ENCODE measurements around the gene CREB3L2. TPM values are rescaled to one million over a fixed set of nuclear protein-coding genes. Genes with fewer than 3 reads are reported as not detected.

The CREB3L2 gene
- total RNA-seq, 1 experiment from 2014 or later: 49.8 TPM

DNA sequence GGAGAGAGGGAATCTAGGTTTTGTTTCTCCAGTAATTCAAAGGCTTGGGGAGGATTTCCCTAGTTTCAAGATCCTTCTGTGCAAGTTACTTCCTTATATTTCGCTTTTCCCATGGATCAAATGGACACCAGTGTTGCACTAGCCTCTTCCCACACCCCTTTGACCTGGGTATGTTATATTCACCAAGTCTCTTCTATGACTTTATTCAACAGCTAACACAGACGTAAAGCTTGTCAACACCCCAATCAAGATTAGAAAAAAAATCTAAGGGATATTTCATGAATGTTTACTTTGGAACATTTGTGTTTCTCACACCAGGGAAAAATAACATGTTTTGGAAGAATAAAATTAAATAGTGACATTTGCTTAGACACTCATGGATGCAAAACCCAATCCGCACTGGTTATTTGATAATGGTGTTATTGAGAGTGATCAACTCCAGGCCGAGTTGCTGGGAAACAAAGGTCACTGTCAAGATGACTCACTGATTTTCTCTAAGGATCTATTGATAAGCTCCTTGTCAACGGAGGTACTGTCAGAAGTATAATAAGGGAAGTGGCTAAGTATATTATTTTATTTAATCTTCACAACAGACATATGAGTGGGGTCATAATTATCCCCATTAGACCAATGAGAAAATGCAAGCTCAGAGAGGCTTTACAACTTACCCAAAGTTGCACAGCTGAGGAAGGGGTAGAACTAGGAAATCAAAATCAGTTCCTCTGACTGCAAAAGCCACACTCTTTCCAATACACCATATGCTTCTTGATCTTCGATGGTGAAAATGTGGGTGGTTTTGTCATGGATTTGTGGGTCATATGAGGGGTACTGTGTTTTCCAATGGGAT lies 52.2 kb downstream of the CREB3L2 start (continued):
- TF ChIP-seq TCF7L2 (IDR thresholded peaks at IDR 0.05; ENCODE audit: borderline replicate concordance, extremely low read depth, insufficient read depth, insufficient read length) (no peak), POLR2A (IDR thresholded peaks at IDR 0.05; ENCODE audit: borderline replicate concordance, extremely low read depth, insufficient read depth, insufficient read length) (no peak), FOSL1 (IDR thresholded peaks at IDR 0.05; ENCODE audit: low read depth) (no peak), CEBPB (IDR thresholded peaks at IDR 0.05; ENCODE audit: low read depth) (no peak), ELF1 (IDR thresholded peaks at IDR 0.05; ENCODE audit: borderline replicate concordance, low read depth) (no peak), EZH2 (IDR thresholded peaks at IDR 0.05) (no peak), RAD21 (IDR thresholded peaks at IDR 0.05; ENCODE audit: low read depth) (no peak), JUND (IDR thresholded peaks at IDR 0.05) (no peak), POLR2AphosphoS5 (IDR thresholded peaks at IDR 0.05; ENCODE audit: low read depth, low read length) (no peak), EGR1 (IDR thresholded peaks at IDR 0.05; ENCODE audit: low read depth) (no peak), SRF (IDR thresholded peaks at IDR 0.05; ENCODE audit: low read depth) (no peak)
- TF ChIP-seq, protein P1, sequence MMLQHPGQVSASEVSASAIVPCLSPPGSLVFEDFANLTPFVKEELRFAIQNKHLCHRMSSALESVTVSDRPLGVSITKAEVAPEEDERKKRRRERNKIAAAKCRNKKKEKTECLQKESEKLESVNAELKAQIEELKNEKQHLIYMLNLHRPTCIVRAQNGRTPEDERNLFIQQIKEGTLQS (IDR thresholded peaks at IDR 0.05): no peak
- TF ChIP-seq, protein P2, sequence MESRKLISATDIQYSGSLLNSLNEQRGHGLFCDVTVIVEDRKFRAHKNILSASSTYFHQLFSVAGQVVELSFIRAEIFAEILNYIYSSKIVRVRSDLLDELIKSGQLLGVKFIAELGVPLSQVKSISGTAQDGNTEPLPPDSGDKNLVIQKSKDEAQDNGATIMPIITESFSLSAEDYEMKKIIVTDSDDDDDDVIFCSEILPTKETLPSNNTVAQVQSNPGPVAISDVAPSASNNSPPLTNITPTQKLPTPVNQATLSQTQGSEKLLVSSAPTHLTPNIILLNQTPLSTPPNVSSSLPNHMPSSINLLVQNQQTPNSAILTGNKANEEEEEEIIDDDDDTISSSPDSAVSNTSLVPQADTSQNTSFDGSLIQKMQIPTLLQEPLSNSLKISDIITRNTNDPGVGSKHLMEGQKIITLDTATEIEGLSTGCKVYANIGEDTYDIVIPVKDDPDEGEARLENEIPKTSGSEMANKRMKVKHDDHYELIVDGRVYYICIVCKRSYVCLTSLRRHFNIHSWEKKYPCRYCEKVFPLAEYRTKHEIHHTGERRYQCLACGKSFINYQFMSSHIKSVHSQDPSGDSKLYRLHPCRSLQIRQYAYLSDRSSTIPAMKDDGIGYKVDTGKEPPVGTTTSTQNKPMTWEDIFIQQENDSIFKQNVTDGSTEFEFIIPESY (IDR thresholded peaks at IDR 0.05; ENCODE audit: extremely low read depth, insufficient replicate concordance, low read length): no peak

DNA sequence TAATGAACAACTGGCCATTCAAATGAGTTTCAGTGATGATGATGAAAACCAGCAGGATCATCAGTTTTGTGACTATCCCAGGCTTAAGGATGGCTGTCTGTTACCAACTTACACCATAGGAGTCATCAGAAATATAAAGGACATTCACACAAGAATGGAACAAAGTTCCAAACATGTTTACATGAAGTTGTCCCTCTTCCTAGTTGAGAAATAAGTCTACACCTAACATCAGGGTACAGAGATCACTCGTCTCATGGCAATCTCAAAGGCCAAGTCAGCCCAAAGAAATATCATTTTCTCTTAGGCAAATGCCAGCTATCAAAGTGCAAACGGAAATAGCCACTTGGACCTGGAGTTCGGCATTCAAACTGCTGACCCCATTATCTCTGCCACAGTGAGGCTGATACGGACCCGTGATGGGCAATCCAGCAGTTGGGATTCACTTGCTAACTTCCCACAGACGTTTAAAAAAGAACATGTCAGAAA lies 53.0 kb downstream of the CREB3L2 start:
- H3K4me2 ChIP-seq (ENCODE audit: low read length): no peak overlapping the region
- no peak for ATAC-seq
- TF ChIP-seq EGR1 (IDR thresholded peaks at IDR 0.05; ENCODE audit: low read depth) (no peak), SP1 (IDR thresholded peaks at IDR 0.05; ENCODE audit: low read depth) (no peak), ZNF274 (IDR thresholded peaks at IDR 0.05; ENCODE audit: low read depth, low read length) (no peak), RAD21 (IDR thresholded peaks at IDR 0.05; ENCODE audit: low read depth) (no peak), EZH2phosphoT487 (IDR thresholded peaks at IDR 0.05; ENCODE audit: borderline replicate concordance) (no peak), POLR2A (IDR thresholded peaks at IDR 0.05; ENCODE audit: borderline replicate concordance, extremely low read depth, insufficient read depth, insufficient read length) (no peak), YY1 (IDR thresholded peaks at IDR 0.05; ENCODE audit: extremely low read depth, insufficient replicate concordance, low read depth, low read length) (no peak), TCF7L2 (IDR thresholded peaks at IDR 0.05; ENCODE audit: borderline replicate concordance, extremely low read depth, insufficient read depth, insufficient read length) (no peak), CEBPB (IDR thresholded peaks at IDR 0.05; ENCODE audit: low read depth) (no peak)
- TF ChIP-seq, protein P2 (IDR thresholded peaks at IDR 0.05; ENCODE audit: extremely low read depth, insufficient replicate concordance, low read length): no peak
- TF ChIP-seq, protein P1 (IDR thresholded peaks at IDR 0.05): no peak
- TF ChIP-seq, protein P3, sequence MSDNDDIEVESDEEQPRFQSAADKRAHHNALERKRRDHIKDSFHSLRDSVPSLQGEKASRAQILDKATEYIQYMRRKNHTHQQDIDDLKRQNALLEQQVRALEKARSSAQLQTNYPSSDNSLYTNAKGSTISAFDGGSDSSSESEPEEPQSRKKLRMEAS (IDR thresholded peaks at IDR 0.05): no peak

More for the DNA sequence above, 53.0 kb downstream of the CREB3L2 start:
- H3K9ac ChIP-seq (ENCODE audit: low read length): no peak overlapping the region
- peaks cover 18 to 41% of the 10 kb centered on the region in 2 experiments for H3K4me1 ChIP-seq (ENCODE audit: control insufficient read depth in 1 of 2, insufficient read depth in 2 of 2, low read length in 2 of 2)
- no peaks in the 10 kb centered on the region for H4K20me1 ChIP-seq (ENCODE audit: insufficient read depth)
- DNase-seq (ENCODE audit: low read depth, low spot score): no peak
- POLR2A ChIA-PET: no interaction called here
- H3K27me3 ChIP-seq (ENCODE audit: insufficient read depth, low read length): no peaks in the 10 kb centered on the region
- RAD21 ChIA-PET (ENCODE audit: low non-redundant PET in 1 of 2, low total read pairs in 2 of 2, uncharacterized antibody in 2 of 2, unreplicated experiment in 2 of 2): no interaction called here
- H3K79me2 ChIP-seq (ENCODE audit: insufficient read depth, low read length): no peaks in the 10 kb centered on the region
- H3K36me3 ChIP-seq (ENCODE audit: control insufficient read depth in 1 of 2, insufficient read depth in 2 of 2, low read length in 2 of 2): no peaks in the 10 kb centered on the region
- H3K9me2 ChIP-seq (ENCODE audit: insufficient read depth): no peaks in the 10 kb centered on the region
- no TSS peak for BruUV-seq (replicated peaks)
- H3K27ac ChIP-seq (ENCODE audit: low read depth, low read length): no peak overlapping the region
- H3K4me3 ChIP-seq (replicated peaks in 1 of 2; ENCODE audit: low read depth in 1 of 2, low read length in 2 of 2): no peak overlapping the region
- CTCF ChIA-PET: no interaction called here
- H3K9me3 ChIP-seq (ENCODE audit: control insufficient read depth in 1 of 2, insufficient read depth in 1 of 2, low read depth in 1 of 2, low read length in 2 of 2): no peaks in the 10 kb centered on the region
- intact Hi-C loops (cut with micrococcal nuclease): no loop called here
- H2AFZ ChIP-seq (ENCODE audit: low read depth, low read length, poor library complexity, severe bottlenecking): no peak overlapping the region

Measured in HCT116 (cell line).